ENCODE data around the gene RAD51B. TPM values are rescaled to one million over a fixed set of nuclear protein-coding genes. Genes with fewer than 3 reads are reported as not detected.

Gene RAD51B
- total and polyA plus RNA-seq, 8 donors: 10.8 to 18.3 (median 14.1) TPM

DNA sequence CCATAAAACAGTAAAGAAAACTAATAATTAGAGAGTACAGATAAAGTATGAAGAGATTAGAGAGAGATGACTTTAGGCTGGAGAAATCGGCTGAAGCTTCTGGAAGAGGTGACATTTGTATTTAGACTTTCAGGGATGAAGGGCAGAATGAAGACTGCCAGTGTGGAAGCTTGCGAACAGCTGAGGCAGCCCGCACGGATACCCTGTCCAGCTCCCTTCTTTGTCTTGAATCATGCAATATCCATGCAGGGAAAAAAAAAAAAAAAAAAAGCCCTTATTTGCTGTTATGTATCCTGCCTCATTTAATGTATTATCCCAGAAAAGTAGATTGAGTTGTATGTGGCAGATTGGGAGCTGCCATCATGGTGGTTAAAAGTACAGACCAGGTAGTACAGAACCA, 641.5 kb downstream of the RAD51B start:
- H3K4me3 ChIP-seq: no peak overlapping the region
- TF ChIP-seq, protein P1, sequence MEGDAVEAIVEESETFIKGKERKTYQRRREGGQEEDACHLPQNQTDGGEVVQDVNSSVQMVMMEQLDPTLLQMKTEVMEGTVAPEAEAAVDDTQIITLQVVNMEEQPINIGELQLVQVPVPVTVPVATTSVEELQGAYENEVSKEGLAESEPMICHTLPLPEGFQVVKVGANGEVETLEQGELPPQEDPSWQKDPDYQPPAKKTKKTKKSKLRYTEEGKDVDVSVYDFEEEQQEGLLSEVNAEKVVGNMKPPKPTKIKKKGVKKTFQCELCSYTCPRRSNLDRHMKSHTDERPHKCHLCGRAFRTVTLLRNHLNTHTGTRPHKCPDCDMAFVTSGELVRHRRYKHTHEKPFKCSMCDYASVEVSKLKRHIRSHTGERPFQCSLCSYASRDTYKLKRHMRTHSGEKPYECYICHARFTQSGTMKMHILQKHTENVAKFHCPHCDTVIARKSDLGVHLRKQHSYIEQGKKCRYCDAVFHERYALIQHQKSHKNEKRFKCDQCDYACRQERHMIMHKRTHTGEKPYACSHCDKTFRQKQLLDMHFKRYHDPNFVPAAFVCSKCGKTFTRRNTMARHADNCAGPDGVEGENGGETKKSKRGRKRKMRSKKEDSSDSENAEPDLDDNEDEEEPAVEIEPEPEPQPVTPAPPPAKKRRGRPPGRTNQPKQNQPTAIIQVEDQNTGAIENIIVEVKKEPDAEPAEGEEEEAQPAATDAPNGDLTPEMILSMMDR (IDR thresholded peaks at IDR 0.05): no peak
- no peak overlapping the region for H3K27ac ChIP-seq
- no peak for DNase-seq
- no peaks in the 10 kb centered on the region for H3K27me3 ChIP-seq
- no peak for ATAC-seq
- peaks cover 27 to 45% of the 10 kb centered on the region in 2 donors for H3K4me1 ChIP-seq
- no peaks in the 10 kb centered on the region for H3K9me3 ChIP-seq
- intact Hi-C loops (cut with DNase I): no loop called here
- H3K36me3 ChIP-seq: no peaks in the 10 kb centered on the region

DNA sequence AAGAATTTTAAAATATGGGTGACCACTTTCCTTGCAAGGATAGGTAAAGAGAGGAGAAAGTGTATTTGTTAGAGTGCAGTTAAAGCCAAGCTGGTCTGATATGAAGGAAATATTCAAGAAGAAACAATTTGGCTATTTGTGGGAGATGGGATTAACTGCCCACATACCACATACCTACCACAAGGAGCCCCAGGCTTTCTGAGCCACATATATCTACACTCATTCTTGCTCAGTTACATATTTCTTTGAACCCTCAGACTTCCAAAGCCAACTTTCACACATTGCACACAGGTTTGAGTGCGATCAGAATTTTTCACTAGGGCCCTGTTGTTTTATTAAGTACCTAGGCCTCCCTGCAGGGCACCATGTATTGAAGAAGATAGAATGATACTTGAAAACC, 643.1 kb downstream of the RAD51B start:
- TF ChIP-seq, protein P1 (IDR thresholded peaks at IDR 0.05): no peak
- DNase-seq (no peak), ATAC-seq (no peak)
- H3K27me3 ChIP-seq: no peaks in the 10 kb centered on the region
- intact Hi-C loops (cut with DNase I): no loop called here
- no peak overlapping the region for H3K4me3 ChIP-seq
- peaks cover 35 to 61% of the 10 kb centered on the region in 2 donors for H3K4me1 ChIP-seq
- no peaks in the 10 kb centered on the region for H3K36me3 ChIP-seq
- H3K9me3 ChIP-seq: no peaks in the 10 kb centered on the region
- H3K27ac ChIP-seq: no peak overlapping the region

DNA sequence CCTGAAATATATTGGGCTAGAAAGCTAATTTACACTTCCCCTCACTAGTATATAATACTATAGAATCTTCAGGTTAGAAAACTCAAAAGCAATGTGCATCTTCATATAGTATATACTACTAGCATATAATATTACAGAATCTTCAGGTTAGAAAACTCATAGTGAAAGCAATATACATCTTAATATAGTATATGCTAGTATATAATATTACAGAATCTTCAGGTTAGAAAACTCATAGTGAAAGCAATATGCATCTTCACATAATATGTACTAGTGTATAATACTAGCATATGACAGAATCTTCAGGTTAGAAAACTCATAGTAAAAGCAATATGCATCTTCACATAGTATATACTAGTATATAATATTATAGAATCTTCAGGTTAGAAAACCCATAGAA, 643.7 kb downstream of the RAD51B start:
- Histone ChIP-seq H3K27me3 (no peaks in the 10 kb centered on the region), H3K36me3 (no peaks in the 10 kb centered on the region), H3K4me1 (peaks cover 35 to 66% of the 10 kb centered on the region in 2 donors), H3K4me3 (no peak overlapping the region), H3K27ac (no peak overlapping the region), H3K9me3 (no peaks in the 10 kb centered on the region)
- no peak for ATAC-seq
- TF ChIP-seq, protein P1 (IDR thresholded peaks at IDR 0.05): no peak
- no peak for DNase-seq
- intact Hi-C loops (cut with DNase I): no loop called here

DNA sequence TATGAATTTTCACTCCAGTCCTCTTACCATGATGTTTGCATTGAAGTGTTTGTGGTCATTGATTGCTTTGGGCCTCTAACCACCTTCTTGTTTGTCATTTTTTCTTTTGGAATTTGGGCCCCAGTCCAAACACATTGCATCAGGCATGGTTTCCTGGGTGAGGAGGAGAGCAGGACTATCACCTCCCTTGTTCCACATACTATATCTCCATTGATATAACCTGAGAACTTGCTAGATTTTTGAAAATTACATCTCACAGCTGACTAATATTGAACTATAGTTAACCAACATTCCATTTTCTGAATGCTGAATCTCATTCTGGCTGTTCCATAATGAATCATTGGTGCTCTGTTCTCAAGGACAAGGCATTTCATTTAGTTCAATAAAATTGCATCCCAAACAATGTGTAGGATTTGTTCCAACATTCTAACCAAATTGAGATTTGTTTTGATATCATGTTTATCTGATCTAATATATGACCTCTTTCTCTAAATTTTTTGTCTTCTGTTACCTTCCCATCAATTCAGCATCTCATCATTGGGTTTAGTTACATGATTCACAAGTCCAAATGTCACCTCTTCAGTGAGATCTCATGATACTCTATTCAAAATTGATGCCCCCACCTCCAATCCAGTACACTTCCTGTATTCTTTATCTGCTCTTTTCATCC, 644.3 kb downstream of the RAD51B start:
- DNase-seq (no peak), ATAC-seq (no peak)
- Histone ChIP-seq H3K4me1 (peaks cover 31 to 66% of the 10 kb centered on the region in 2 donors), H3K27me3 (no peaks in the 10 kb centered on the region), H3K9me3 (no peaks in the 10 kb centered on the region), H3K4me3 (no peak overlapping the region), H3K27ac (no peak overlapping the region), H3K36me3 (no peaks in the 10 kb centered on the region)
- TF ChIP-seq, protein P1 (IDR thresholded peaks at IDR 0.05): no peak
- intact Hi-C loops (cut with DNase I): no loop called here

DNA sequence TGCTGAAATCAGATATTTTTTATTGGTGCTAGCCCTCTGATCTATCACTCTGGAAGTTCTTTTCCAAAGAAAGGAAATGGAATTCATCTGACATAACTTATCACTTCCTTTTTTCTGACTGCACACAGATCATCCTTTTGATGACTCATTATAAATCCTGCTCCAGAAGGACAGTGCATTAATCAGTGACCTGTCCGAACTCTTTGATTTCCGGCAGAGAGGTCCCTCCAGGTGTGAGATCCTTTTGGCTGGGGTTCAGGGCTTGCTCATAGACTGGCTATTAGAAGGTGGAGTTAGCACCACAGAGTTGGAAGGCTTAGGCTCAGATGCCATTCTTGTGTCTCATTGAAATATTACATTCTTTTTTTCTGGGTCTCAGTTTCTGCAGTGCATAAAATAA, 645.1 kb downstream of the RAD51B start:
- TF ChIP-seq, protein P1 (IDR thresholded peaks at IDR 0.05): no peak
- Histone ChIP-seq H3K9me3 (no peaks in the 10 kb centered on the region), H3K27me3 (no peaks in the 10 kb centered on the region), H3K4me3 (no peak overlapping the region), H3K4me1 (peaks cover 22 to 65% of the 10 kb centered on the region in 2 donors), H3K36me3 (no peaks in the 10 kb centered on the region), H3K27ac (no peak overlapping the region)
- intact Hi-C loops (cut with DNase I): no loop called here
- DNase-seq: no peak
- ATAC-seq: no peak

Data from left lung (tissue), 10 donors.